HepG2 (cell line): ENCODE data around the gene EGFL8. TPM values are rescaled to one million over a fixed set of nuclear protein-coding genes. Genes with fewer than 3 reads are reported as not detected.

Experiments
- ATAC-seq: fragments of 200-7000 bp; cut with Tn5 transposase; 3 replicates; pipeline ENCODE4 v1.9.1; 2020; ENCODE audit warnings: mild to moderate bottlenecking, moderate library complexity
- BruUV-seq: library from RNA; stranded (reverse); fragments of 400-500 nt; replicated peaks from 2 replicates; lab custom pipeline; 2021; lab: Mats Ljungman, UMichigan
- CTCF ChIA-PET: fragments of 300-600 bp; formaldehyde crosslinking; extraction: SDS; loops from one replicate; lab custom pipeline; 2021; ENCODE audit warnings: low total read pairs, inconsistent platforms, low intra/inter-chr PET ratio; lab: Yijun Ruan, JAX
- POLR2A ChIA-PET: fragments of 350-600 bp; sonication (Branson Sonifier 250); formaldehyde crosslinking; loops from one replicate; lab custom pipeline; 2020; ENCODE audit warnings: antibody characterized with exemption, inconsistent platforms; lab: Yijun Ruan, JAX
- DNase-seq: peaks from one replicate; pipeline ENCODE4 v3.0.0-alpha.2; 2015; ENCODE audit warnings: low spot score
- FAIRE-seq: peaks from 3 replicates; lab custom pipeline; 2011; peaks lifted over from hg19 to GRCh38; lab: Jason Lieb, UNC
- H2AFZ ChIP-seq: one replicate; pipeline ENCODE4 v1.6.1; 2011; ENCODE audit warnings: low read length, inconsistent platforms
- H3K27ac ChIP-seq: fragments of 300-600 bp; 3 replicates; pipeline ENCODE4 v1.8.0; 2011; ENCODE audit warnings: mixed run types, mild to moderate bottlenecking, mixed read lengths, low read length, inconsistent platforms; ENCODE audit not compliant: insufficient read depth; ENCODE audit errors: extremely low read length
- H3K27me3 ChIP-seq, 2 experiments: fragments of 200-600 bp in 1 of 2; 2 replicates in 1 of 2; 3 replicates in 1 of 2; pipeline versions ENCODE4 v1.6.0 to v1.8.0; 2011; ENCODE audit warnings: low read length in 2 of 2, mild to moderate bottlenecking in 2 of 2, moderate library complexity in 2 of 2, inconsistent platforms in 1 of 2; ENCODE audit not compliant: insufficient read depth in 2 of 2, control insufficient read depth in 1 of 2
- H3K36me3 ChIP-seq, 2 experiments: fragments of 200-600 bp in 1 of 2; replicated peaks in 1 of 2; 2 replicates in 1 of 2; 3 replicates in 1 of 2; pipeline versions ENCODE4 v1.5.1 to v1.8.0; 2011; ENCODE audit warnings: low read length in 2 of 2, inconsistent platforms in 1 of 2; ENCODE audit not compliant: insufficient read depth in 2 of 2, control insufficient read depth in 1 of 2
- H3K4me1 ChIP-seq: 2 replicates; pipeline ENCODE4 v1.5.1; 2012; ENCODE audit warnings: low read length, inconsistent platforms; ENCODE audit not compliant: insufficient read depth
- H3K4me2 ChIP-seq: 2 replicates; pipeline ENCODE4 v1.6.0; 2011; ENCODE audit warnings: low read depth, low read length, inconsistent platforms
- H3K4me3 ChIP-seq, 3 experiments: fragments of 200-600 bp in 1 of 3; sonication (generic), shearing (Covaris generic) in 1 of 3; replicated peaks in 1 of 3; 2 replicates each; pipeline ENCODE4 v1.5.1; 2011 to 2016; ENCODE audit warnings: low read length in 3 of 3, inconsistent platforms in 2 of 3, low read depth in 2 of 3, mild to moderate bottlenecking in 2 of 3, control low read depth in 1 of 3, mixed read lengths in 1 of 3; ENCODE audit not compliant: insufficient read depth in 1 of 3
- H3K79me2 ChIP-seq: one replicate; pipeline ENCODE4 v1.6.1; 2011; ENCODE audit warnings: low read length, inconsistent platforms; ENCODE audit not compliant: insufficient read depth
- H3K9ac ChIP-seq: 2 replicates; pipeline ENCODE4 v1.6.0; 2011; ENCODE audit warnings: mild to moderate bottlenecking, low read depth, low read length, inconsistent platforms; ENCODE audit not compliant: insufficient read depth
- H3K9me3 ChIP-seq: 2 replicates; pipeline ENCODE4 v1.5.1; 2012; ENCODE audit warnings: mild to moderate bottlenecking, low read length
- H4K20me1 ChIP-seq: 2 replicates; pipeline ENCODE4 v1.6.0; 2011; ENCODE audit warnings: inconsistent platforms, mild to moderate bottlenecking, low read length, moderate library complexity; ENCODE audit not compliant: insufficient read depth
- HOXA7 ChIP-seq: sonication (generic); formaldehyde crosslinking; IDR thresholded peaks from 2 replicates; pipeline ENCODE4 v1.8.1; 2022; ENCODE audit warnings: mild to moderate bottlenecking, missing genetic modification reagents, moderate library complexity
- RBM22 ChIP-seq: fragments of 200-400 bp; formaldehyde crosslinking; optimal IDR thresholded peaks from 2 replicates; pipeline ENCODE3; 2017; ENCODE audit warnings: mild to moderate bottlenecking, low read length, moderate library complexity
- ZBTB7B ChIP-seq: sonication (generic); formaldehyde crosslinking; IDR thresholded peaks from 2 replicates; pipeline ENCODE4 v1.4.0; 2020; ENCODE audit warnings: missing genetic modification reagents
- ZFYVE20 ChIP-seq: sonication (generic); formaldehyde crosslinking; IDR thresholded peaks from 2 replicates; pipeline ENCODE4 v1.8.0; 2023; ENCODE audit warnings: low read depth, mild to moderate bottlenecking, moderate library complexity, missing genetic modification reagents, borderline replicate concordance
- ZNF367 ChIP-seq: sonication (generic); formaldehyde crosslinking; IDR thresholded peaks from 2 replicates; pipeline ENCODE4 v1.4.0; 2020; ENCODE audit warnings: missing genetic modification reagents, borderline replicate concordance
- ZNF564 ChIP-seq: sonication (generic); formaldehyde crosslinking; IDR thresholded peaks from 2 replicates; pipeline ENCODE4 v1.8.1; 2023; ENCODE audit warnings: mild to moderate bottlenecking, missing genetic modification reagents
- WGBS: methylation state at CpG from one replicate; pipeline ENCODE4 v1.1.6; 2017; ENCODE audit warnings: low lambda C conversion rate; 5-methylcytosine and 5-hydroxymethylcytosine counted together
- in situ Hi-C: cut with HindIII; loops from 2 replicates; pipeline ENCODE4 v1.10.0; 2017; ENCODE audit warnings: low pct_unique_long_range_greater_than_20kb; ENCODE audit not compliant: extremely low pct_ligation_motif_present
- intact Hi-C: fragments of 100-400 bp; cut with micrococcal nuclease; formaldehyde crosslinking; loops from one replicate; pipeline ENCODE4 v1.10.0; 2022; ENCODE audit not compliant: unreplicated experiment
- polyA plus RNA-seq, 8 experiments: library from polyadenylated mRNA; depleted of rRNA in 3 of 8; stranded (reverse) in 7 of 8; unstranded in 1 of 8; fragments of >200 nt; fragmentation: Illumina TruSeq in 4 of 8; extraction: Trizol in 4 of 8; gene quantifications; 2 replicates each; pipeline versions ENCODE4 v1.2.1 to v1.2.3, GENCODE V29; 2011 to 2016; ENCODE audit warnings: low read depth in 4 of 8, missing spikeins in 1 of 8, mixed read lengths in 1 of 8; ENCODE audit not compliant: insufficient read depth in 1 of 8
- total RNA-seq, 5 experiments: library from RNA; depleted of rRNA; stranded (reverse); fragments of >200 nt; fragmentation: Illumina TruSeq; extraction: Trizol; gene quantifications; 2 replicates each; pipeline ENCODE4 v1.2.3, GENCODE V29; 2016; ENCODE audit warnings: low read depth in 1 of 5
- TF ChIP-seq, protein P1 (sequence below): sonication (generic); formaldehyde crosslinking; IDR thresholded peaks from 2 replicates; pipeline ENCODE4 v1.5.1; 2020; ENCODE audit warnings: mild to moderate bottlenecking, moderate library complexity, missing genetic modification reagents
- TF ChIP-seq, protein P2 (sequence below): sonication (generic); formaldehyde crosslinking; IDR thresholded peaks from 2 replicates; pipeline ENCODE4 v1.4.0; 2020; ENCODE audit warnings: missing genetic modification reagents, mild to moderate bottlenecking, borderline replicate concordance
- TF ChIP-seq, protein P3 (sequence below): sonication (generic); formaldehyde crosslinking; IDR thresholded peaks from 2 replicates; pipeline ENCODE4 v1.8.1; 2023; ENCODE audit warnings: missing genetic modification reagents, mild to moderate bottlenecking, borderline replicate concordance
- TF ChIP-seq, protein P4 (sequence below): sonication (generic); formaldehyde crosslinking; IDR thresholded peaks from 2 replicates; pipeline ENCODE4 v1.5.0; 2020; ENCODE audit warnings: mild to moderate bottlenecking, low read depth, missing genetic modification reagents, borderline replicate concordance

Gene EGFL8
- total and polyA plus RNA-seq, 2 of the 13 experiments (the other 11 are each of a cell fraction or from before 2014, with no cell fraction given), result 10.0 to 11.5 TPM

DNA sequence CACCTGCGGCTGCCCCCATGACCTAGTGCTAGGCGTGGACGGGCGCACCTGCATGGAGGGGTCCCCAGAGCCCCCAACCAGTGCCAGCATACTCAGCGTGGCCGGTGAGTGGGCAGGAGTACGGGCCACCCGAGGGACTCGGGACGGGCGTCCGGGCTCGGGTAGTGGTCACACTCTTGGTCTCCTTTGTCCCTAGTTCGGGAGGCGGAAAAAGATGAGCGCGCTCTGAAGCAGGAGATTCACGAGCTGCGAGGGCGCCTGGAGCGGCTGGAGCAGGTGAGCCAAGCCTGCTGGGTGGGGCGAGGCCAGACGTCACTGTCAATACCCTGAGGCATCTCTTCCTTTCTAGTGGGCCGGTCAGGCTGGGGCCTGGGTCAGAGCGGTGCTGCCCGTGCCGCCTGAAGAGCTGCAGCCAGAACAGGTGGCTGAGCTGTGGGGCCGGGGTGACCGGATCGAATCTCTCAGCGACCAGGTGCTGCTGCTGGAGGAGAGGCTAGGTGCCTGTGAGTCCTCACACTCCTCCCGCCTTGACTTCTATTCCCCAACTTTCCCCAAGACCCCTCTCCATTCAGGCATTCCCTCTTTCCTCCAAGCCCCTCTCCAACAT, 2.9 kb downstream of the EGFL8 start (continued):
- TF ChIP-seq, protein P1, sequence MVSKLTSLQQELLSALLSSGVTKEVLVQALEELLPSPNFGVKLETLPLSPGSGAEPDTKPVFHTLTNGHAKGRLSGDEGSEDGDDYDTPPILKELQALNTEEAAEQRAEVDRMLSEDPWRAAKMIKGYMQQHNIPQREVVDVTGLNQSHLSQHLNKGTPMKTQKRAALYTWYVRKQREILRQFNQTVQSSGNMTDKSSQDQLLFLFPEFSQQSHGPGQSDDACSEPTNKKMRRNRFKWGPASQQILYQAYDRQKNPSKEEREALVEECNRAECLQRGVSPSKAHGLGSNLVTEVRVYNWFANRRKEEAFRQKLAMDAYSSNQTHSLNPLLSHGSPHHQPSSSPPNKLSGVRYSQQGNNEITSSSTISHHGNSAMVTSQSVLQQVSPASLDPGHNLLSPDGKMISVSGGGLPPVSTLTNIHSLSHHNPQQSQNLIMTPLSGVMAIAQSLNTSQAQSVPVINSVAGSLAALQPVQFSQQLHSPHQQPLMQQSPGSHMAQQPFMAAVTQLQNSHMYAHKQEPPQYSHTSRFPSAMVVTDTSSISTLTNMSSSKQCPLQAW, result no peak
- TF ChIP-seq, protein P2, sequence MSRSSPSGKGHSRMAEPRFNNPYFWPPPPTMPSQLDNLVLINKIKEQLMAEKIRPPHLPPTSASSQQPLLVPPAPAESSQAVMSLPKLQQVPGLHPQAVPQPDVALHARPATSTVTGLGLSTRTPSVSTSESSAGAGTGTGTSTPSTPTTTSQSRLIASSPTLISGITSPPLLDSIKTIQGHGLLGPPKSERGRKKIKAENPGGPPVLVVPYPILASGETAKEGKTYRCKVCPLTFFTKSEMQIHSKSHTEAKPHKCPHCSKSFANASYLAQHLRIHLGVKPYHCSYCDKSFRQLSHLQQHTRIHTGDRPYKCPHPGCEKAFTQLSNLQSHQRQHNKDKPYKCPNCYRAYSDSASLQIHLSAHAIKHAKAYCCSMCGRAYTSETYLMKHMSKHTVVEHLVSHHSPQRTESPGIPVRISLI (CRISPR knock-in tag), result no peak
- TF ChIP-seq ZNF564 (no peak), ZBTB7B (CRISPR knock-in tag) (no peak), ZNF367 (CRISPR knock-in tag) (no peak), HOXA7 (CRISPR knock-in tag) (no peak), ZFYVE20 (no peak)
- TF ChIP-seq, protein P3, sequence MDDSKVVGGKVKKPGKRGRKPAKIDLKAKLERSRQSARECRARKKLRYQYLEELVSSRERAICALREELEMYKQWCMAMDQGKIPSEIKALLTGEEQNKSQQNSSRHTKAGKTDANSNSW (CRISPR knock-in tag), result no peak

DNA sequence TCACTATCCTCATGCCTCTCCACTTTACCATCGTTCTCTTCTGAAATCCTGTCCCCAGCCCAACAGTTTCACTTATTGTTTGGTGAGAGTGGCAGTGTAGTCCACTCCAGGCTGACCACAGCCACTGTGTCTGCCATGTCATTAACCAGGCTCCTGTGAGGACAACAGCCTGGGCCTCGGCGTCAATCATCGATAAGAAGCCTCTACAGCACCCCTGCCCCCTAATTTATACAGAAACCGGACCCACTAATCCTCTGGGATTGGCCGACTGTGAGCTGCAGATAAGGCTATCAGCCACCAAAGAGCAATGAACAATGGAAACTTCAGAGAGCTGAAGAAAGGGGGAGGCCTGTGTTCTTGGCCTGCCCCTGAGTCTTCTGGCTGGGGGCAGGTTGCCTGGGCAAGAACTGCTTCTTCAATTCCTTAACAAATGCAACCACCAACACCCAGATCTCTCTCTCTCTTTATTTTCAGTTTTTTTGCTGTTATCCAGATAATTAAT, 3.4 kb downstream of the EGFL8 start:
- in situ Hi-C loops (no loop called here), intact Hi-C loops (no loop called here)
- Histone ChIP-seq H2AFZ (no peak overlapping the region), H3K27me3 (no peaks in the 10 kb centered on the region), H3K4me3 (no peak overlapping the region), H3K79me2 (peaks cover 6% of the 10 kb centered on the region), H3K4me2 (no peak overlapping the region), H3K9me3 (no peaks in the 10 kb centered on the region), H3K36me3 (peaks cover 20 to 55% of the 10 kb centered on the region in 2 experiments), H4K20me1 (no peaks in the 10 kb centered on the region), H3K27ac (no peak overlapping the region), H3K9ac (no peak overlapping the region), H3K4me1 (peaks cover 5% of the 10 kb centered on the region)
- POLR2A ChIA-PET, result interaction anchor here (1.3 to 1.5 kb wide), 2 partner anchors 9 to 10 kb away, joined by 3 to 5 read pairs; partner anchors contain the start of gene AGPAT1
- ATAC-seq (no peak), DNase-seq (no peak), FAIRE-seq (no peak)
- CTCF ChIA-PET, result interaction anchor here (0.9 kb wide), 1 partner anchor 49 kb away, joined by 3 read pairs; no protein-coding TSS in a partner anchor
- TSS peak; percentile 41 for BruUV-seq
- peak; percentile 57 for TF ChIP-seq RBM22
- TF ChIP-seq, protein P4, sequence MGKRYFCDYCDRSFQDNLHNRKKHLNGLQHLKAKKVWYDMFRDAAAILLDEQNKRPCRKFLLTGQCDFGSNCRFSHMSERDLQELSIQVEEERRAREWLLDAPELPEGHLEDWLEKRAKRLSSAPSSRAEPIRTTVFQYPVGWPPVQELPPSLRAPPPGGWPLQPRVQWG (CRISPR knock-in tag), result no peak
- 89% methylated on average over 6 of the region's 6 CpGs for WGBS
